GM19452 (cell line): ENCODE results near the gene DEAF1.

Experiments used
- ATAC-seq: cut with Tn5 transposase; IDR thresholded peaks from one replicate; pipeline ENCODE4 v1.9.1; 2021; ENCODE audit not compliant: unreplicated experiment

DEAF1 gene

DNA sequence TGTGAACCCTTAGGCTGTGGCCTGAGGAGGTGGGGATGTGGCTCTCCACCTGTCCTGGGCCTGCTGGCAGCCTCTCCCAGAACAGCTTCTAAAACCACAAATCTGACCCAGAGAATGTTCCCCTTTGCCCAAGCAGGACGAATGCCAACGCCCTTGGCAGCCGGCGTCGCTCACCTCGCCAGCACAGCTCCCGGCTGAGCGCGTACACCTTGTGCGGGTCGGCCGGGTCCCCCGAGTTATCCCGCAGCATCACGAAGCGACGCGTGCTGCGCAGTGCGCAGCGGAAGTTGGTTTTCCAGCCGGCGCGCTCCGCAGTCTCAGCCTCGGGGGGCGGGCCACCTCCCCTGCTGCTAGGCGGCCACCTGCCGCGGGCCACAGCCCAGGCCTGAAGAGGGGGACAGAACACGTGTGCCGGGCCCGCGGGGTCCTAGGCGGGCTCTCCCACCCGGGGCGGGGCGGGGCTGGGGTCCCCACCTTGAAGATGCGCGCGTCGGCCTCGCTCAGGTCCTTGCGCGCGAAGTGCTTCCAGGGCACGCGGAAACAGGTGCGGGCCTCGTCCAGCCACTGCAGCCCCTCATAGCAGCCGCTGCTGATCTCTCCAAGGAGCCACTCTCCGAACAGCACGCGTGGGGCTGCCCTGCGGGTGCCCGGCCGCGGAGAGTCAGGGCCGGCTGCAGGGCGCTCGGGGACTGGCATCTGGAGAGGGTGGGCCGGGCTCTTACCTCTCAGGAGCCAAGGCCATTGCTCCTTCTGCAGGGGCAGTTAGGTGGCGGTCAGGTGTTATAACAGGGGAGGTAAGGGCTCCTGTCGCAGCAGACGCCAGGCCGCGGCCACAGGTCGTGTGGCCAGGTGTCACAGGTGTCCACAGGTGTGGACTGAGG is 80.2 kb downstream of the DEAF1 start:
- no peak for ATAC-seq

DNA sequence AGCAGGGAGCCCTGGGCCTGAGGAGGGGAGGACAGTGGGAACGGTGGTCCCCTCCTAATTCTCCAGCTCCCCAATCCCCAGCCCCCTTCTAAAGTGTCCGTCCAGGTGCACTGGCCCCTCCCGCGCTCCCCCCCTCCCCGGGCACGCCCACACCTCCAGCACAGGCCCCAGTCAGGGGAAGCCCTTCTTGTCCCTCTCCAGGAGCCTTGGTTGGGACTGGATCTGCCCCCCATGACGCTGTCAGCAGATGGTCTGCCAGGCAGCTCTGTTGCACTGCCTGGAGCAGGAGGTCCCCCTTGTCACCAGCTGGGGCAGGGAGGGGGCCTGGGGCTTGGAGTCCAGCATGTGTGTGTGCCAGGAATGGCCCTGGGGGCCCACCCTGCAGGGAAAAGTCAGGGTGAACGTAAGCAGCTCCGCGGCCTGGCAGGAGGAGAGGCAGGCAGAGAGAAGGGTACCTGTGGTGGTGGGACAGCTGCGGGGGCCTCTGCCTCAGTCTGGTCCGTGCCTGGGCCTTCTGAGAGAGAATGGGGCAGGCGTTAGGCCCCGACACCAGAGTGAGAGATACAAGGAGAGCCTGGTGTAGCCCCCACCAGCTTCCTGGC is 80.9 kb downstream of the DEAF1 start:
- ATAC-seq, result no peak

DNA sequence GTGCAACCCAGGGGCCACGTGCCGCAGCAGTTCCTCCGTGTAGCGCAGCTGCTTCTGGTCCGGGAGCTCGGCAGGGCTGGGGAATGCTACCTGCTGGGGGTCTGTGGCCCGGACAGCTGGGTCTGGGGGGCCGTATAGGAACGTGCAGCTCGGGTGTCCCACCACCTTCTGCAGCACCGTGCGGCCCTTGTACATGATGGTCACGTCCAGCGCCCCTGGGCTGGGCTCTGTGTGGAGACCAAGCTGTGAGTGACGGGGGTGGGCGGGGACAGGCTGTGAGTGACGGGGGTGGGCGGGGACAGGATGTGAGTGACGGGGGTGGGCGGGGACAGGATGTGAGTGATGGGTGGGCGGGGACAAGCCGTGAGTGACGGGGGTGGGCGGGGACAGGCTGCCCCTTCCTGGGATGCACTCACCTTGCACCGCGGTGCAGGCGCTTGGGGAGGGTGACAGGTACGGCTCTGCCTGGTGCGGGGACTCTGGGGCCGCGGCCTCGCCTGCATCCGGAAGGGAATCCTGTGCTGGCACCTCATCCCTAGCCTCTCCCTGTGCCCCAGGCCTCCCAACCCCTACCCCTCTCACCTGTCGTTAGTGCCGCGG is 81.6 kb downstream of the DEAF1 start:
- ATAC-seq, result no peak

DNA sequence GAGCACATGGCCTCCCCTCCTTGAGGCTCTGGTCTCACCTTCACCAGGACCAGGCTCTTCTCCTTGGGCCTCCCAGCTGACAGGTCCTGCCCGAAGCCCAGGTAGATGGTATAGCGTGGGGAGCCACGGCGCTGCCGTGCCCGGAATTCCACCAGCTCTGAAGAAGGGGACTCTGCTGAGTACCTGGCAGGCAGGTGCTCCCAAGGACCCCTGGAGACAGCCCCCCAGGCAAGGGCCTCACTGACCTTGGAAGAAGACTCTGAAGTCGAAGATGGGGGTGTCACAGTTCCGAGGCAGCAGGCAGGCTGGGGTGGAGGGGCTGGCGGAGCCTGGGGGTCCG is 82.1 kb downstream of the DEAF1 start:
- no peak for ATAC-seq

DNA sequence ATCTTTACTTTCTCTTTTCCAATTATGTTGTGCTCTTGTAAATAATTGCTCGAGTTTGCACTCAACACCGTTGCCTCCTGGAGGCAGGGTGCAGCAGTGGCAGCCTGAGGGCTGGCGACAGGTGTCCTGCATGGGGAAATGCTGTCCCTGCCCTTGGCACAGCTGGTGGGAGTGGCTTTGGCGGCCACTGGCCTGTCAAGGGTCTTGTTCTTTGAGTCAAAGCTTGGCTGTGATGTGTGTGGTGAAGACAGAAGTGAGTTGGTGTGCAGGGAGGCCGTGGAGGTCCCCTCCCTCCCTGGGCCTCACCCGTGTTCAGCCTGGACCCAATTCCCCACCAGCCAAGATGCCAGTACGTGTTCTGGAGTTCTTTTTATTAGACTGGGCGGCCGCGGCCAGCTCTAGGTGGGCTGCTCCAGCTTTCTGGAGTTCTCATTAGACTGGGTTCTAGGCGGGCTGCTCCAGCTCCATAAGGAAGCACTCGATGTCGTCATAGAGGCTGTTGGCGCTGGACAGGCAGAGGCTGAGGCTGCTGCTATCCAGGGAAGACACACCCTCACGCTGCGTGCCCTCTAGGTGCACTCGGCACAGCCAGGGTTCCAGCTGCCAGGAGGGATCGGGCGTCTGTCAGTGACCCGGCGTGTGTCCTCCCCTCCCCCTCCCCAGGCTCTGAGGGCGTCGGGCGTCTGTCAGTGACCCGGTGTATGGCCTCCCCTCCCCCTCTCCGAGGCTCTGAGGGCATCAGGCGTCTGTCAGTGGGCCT is 82.6 kb downstream of the DEAF1 start:
- no peak for ATAC-seq

DNA sequence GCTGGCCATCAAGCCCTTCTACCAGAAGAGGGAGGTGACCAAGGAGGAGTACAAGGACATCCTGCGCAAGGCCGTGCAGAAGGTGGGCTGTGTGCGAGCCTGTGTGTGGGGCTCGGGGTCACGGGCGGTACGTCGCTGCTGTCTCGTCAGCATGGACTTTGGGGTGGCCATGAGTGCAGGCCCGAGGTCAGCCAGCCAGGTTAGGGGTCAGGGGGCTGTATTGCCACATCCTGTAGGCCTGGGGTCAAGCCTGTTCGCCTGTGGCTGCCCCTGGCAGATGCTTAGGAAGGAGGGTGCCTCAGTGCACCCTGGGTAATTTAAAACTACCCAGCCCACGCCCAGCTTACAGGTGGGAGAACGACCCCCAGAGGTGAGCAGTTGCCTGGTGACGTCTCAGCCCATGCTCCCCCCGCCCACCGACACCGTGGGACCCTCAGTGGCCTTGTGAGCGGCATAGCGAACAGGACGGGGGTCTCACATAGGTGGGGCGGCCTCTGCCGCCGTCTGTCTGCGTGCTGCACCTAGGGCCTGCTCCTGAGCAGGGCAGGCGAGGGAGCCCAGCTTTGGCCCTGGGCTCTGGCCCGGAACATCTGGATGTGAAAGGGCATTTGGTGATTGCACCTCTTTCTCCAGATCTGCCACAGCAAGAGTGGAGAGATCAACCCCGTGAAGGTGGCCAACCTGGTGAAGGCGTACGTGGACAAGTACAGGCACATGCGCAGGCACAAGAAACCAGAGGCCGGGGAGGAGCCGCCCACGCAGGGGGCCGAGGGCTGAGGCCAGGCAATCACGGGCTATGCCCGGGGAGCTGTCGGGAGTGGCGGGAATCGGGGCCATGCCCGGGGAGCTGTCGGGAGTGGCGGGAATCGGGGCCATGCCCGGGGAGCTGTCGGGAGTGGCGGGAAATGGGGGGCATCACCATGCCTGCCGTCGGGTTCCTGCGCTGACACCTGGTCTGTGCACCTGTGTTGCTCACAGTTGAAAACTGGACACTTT is 83.7 kb downstream of the DEAF1 start:
- no peak for ATAC-seq

DNA sequence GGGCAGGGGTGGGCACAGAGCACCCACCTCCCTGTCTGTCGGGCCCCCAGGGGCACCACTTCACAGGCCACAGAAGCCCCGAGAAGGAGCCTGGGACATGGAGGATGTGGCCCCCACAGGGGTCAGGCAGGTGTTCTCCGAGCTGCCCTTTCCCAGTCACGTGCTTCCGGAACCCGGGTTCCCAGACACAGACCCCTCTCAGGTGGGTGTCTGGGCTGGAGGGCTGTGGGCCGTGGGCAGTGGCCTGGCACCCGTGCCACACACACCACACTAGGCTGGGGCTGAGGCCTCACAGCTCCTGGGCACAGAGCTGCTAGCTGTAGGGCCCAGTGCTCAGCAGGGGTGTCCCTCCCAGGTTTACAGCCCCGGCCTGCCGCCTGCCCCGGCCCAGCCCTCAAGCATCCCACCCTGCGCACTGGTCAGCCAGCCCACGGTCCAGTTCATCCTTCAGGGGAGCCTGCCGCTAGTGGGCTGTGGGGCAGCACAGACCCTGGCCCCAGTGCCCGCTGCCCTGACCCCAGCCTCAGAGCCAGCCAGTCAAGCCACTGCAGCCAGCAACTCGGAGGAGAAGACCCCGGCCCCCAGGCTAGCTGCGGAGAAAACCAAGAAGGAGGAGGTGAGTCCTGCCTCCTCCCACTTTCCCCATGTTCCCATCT is 84.7 kb downstream of the DEAF1 start:
- no peak for ATAC-seq

DNA sequence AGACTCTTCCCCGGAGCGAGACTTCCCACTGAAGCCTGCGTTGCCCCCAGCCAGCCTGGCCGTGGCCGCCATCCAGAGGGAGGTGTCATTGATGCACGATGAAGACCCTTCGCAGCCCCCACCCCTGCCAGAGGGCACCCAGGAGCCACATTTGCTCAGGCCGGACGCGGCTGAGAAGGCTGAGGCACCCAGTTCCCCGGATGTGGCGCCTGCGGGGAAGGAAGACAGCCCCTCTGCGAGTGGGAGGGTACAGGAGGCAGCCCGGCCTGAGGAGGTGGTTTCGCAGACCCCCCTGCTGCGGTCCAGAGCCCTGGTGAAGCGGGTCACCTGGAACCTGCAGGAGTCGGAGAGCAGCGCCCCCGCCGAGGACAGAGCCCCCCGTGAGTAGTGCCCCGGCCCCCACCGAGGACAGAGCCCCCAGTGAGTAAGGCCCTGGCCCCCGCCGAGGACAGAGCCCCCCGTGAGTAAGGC is 85.6 kb downstream of the DEAF1 start:
- no peak for ATAC-seq

DNA sequence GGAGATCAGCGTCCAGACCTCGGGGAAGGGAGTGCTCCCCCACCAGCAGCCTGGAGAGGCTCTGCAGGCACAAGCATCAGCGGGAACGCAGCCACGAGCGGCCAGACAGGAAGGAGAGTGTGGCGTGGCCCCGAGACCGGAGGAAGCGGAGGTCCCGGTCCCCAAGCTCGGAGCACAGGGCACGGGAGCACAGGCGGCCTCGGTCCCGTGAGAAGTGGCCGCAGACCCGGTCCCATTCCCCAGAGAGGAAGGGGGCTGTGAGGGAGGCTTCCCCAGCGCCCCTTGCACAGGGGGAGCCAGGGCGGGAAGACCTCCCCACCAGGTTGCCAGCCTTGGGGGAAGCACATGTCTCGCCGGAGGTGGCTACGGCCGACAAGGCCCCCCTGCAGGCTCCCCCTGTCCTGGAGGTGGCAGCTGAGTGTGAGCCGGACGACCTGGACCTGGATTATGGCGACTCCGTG is 86.2 kb downstream of the DEAF1 start:
- ATAC-seq, result no peak

DNA sequence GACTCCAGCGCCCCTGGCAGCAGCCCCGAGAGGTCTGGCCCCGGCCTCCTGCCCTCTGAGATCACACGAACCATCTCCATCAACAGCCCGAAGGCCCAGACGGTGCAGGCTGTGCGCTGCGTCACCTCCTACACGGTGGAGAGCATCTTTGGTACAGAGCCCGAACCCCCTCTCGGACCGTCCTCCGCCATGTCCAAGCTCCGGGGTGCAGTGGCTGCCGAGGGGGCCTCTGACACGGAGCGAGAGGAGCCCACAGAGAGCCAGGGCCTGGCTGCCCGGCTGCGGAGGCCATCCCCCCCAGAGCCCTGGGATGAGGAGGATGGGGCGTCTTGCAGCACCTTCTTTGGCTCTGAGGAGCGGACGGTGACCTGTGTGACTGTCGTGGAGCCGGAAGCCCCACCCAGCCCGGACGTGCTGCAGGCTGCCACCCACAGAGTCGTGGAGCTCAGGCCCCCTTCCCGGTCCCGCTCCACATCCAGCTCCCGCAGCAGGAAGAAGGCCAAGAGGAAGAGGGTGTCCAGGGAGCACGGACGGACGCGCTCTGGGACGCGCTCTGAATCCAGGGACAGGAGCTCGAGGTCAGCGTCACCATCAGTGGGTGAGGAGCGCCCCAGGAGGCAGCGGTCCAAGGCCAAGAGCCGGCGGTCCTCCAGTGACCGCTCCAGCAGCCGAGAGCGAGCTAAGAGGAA is 86.9 kb downstream of the DEAF1 start:
- ATAC-seq, result no peak

DNA sequence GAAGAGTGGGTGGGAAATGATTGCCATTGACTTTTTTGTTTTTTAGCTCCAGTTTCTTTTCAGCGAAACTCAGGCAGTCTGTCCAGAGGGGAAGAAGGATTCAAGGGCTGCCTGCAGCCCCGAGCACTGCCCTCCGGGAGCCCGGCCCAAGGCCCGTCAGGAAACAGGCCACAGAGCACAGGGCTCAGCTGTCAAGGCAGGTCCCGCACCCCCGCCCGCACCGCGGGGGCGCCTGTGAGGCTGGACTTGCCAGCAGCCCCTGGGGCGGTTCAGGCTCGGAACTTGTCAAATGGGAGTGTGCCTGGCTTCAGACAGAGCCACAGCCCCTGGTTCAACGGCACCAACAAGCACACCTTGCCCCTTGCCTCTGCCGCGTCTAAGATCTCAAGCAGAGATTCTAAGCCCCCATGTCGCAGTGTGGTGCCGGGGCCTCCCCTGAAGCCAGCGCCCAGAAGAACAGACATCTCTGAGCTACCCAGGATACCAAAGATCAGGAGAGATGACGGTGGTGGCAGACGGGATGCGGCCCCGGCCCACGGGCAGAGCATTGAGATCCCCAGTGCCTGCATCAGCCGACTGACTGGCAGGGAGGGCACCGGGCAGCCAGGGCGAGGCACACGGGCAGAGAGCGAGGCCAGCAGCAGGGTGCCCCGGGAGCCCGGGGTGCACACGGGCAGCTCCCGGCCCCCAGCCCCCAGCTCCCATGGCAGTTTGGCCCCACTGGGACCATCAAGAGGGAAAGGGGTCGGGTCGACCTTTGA is 87.8 kb downstream of the DEAF1 start:
- ATAC-seq, result no peak

DNA sequence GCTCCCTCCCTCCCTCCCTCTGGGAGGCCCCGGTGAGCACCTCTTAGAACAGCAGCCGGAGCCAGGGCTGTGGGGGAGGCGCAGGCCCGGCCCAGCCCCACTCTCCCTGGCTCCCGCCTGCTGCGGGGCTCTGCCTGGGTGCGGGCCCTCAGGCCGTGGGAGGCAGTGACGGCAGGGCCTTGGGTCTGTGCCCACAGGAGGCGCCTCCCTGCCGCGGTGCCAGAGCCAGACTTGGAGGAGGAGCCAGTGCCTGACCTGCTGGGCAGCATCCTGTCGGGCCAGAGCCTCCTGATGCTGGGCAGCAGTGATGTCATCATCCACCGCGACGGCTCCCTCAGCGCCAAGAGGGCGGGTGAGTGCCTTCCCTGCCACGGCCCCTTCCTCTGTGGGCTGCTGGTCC is 88.8 kb downstream of the DEAF1 start:
- ATAC-seq, result no peak

DNA sequence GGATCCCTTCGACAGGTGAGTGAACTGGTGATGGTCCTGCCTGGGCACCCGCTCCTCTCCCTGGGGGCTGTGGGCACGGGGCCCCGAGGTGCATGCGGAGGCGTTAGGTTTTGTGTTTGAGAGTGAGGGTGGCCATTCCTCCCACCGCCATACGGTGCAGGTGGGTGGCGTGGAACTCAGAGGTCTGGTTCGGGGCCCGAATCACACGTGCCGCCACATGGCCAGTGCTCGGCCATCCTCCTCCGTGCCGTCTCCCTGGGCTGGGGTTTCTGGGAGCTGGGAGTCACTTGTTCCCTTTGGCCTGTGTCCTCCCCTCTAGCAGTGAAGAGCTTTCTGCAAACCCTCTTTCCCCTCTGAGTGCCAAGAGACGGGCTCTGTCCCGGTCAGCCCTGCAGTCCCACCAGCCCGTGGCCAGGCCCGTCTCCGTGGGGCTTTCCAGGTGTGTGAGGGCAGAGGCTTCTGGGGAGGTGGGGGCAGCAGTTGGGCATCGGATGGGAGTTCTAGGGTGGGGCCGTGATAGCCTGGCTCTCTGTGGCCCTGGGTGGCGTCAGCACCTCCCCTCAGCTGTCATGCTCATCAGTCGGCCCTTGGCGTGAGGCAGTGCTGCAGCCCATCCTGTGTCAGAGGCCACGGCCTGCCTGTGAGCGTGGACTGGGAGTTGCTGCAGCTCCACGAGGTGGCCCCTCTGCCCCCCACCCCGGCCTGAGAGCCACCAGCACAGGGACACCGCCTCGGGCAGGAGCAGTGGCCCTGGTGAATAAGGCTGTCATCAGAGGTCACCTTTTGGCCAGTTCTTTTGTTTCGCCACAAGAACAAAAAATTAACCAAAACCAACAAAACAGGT is 89.5 kb downstream of the DEAF1 start:
- ATAC-seq, result no peak

DNA sequence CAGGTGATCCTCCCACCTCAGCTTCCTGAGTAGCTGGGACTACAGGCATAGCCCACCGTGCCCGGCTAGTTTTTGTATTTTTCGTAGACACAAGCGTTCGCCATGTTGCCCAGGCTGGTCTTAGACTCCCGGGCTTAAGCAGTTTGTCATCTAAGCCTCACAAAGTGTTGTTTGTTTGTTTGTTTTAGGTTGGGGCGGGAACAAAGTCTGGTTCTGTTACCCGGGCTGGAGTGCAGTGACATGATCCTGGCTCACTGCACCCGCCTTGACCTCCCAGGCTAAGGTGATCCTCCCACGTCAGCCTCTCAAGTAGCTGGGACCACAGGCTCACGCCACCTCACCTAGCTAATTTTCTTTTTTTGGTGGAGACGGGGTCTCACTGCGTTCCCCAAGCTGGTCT is 91.9 kb downstream of the DEAF1 start:
- ATAC-seq, result no peak

DNA sequence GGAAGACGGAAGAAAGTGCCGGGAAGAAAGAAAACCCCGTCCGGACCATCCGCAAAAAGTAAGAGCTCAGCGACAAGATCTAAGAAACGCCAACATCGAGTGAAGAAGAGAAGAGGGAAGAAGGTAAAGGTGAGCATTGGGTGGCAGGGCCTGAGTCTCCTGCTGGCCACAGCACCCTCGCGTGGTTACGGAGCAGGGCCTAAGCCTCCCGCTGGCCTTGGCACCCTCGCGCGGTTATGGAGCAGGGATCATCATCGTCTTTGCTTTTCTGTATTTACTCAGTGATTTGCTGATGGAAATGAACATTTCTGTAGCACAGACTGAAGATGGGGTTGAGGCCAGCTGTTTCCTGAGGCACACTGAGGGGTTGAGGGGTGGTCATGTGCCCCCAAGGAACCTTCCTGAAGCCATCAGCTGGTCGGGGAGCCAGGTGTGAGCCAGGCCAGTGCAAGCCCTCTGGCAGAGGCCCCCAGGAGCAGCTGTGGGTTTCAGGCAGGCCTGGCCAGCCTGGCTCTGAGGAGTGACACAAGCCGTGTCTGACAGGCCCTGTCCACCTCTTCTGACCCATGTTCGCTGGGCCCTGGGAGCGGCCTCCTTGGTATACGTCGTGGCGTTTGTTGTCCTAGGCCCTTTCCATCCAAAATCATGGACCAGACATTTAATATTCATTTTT is 93.3 kb downstream of the DEAF1 start:
- ATAC-seq, result no peak

DNA sequence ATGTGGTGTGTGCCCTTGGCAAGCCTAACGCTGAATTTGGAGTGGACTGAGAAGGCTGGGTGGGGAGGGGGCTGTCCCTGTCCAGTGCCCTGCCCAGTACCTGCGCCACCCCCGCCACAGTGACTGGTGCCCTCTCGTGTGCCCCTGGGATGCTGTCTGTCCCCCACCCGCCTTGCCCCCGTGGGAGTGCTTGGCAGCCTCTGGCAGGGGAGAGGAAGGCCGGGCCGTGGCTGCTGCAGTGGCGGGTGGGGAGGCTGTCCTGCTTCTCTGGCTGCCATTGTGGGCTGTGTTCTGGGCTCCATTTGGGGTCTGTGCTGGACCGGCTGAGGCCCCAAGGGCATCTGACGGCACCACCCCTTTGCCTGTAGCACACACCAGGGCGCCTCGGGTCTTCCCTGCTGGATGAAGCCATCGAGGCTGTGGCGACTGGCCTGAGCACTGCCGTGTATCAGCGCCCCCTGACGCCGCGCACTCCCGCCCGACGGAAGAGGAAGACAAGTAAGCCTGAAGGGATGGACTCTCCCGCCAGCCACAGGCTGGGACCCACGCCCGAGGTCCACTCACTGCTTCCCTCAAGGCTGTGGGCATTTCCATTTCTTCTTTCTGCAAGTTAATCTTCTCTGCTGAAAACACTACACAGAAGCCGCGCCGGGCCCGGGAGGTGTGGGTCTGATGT is 96.9 kb downstream of the DEAF1 start:
- ATAC-seq, result no peak
